SH-SY5Y (cell line): ENCODE measurements around the gene MYO1E.

Experiments
- GATA2 ChIP-seq: IDR thresholded peaks from 2 replicates; pipeline ENCODE4 v1.6.1; 2011; ENCODE audit warnings: mild to moderate bottlenecking, low read depth, low read length
- GATA3 ChIP-seq: IDR thresholded peaks from 2 replicates; pipeline ENCODE4 v1.6.1; 2011; ENCODE audit warnings: low read depth, mild to moderate bottlenecking, low read length, moderate library complexity

GRCh38 chr15:59410391-59410896, 37.8 kb upstream of the MYO1E start:
- TF ChIP-seq GATA3 (no peak), GATA2 (no peak)
